ENCODE measurements around the gene RPTOR.

- TF ChIP-seq POLR2AphosphoS5 (IDR thresholded peaks at IDR 0.05) (no peak), CTCF (IDR thresholded peaks at IDR 0.05) (no peak), POLR2A (IDR thresholded peaks at IDR 0.05) (no peak)
Observed at GRCh38 chr17:80794281-80795089, 249.8 kb downstream of the RPTOR start.

All from upper lobe of left lung (tissue), 4 donors.